HCT116 (cell line): ENCODE results near the gene ZNF121. TPM values are rescaled to one million over a fixed set of nuclear protein-coding genes. Genes with fewer than 3 reads are reported as not detected.
"Not testable (repeated sequence)": the region's sequence is repeated elsewhere in the genome, so short reads cannot be mapped to it uniquely, and the experiment has no call there.

Experiments
- ATAC-seq: fragments of 200-7000 bp; cut with Tn5 transposase; 2 replicates; pipeline ENCODE4 v1.9.1; 2020; ENCODE audit warnings: mild to moderate bottlenecking, moderate library complexity
- BruUV-seq: library from RNA; stranded (reverse); fragments of 400-500 nt; replicated peaks from 2 replicates; lab custom pipeline; 2021; lab: Mats Ljungman, UMichigan
- CTCF ChIA-PET: fragments of 300-600 bp; sonication (Branson Sonifier 250); formaldehyde crosslinking; loops from one replicate; lab custom pipeline; 2021; ENCODE audit warnings: antibody characterized with exemption; lab: Charles Lee
- POLR2A ChIA-PET: fragments of 300-600, 350-600 bp; sonication (Branson Sonifier 250); formaldehyde crosslinking; loops from one replicate; lab custom pipeline; 2021; ENCODE audit warnings: antibody characterized with exemption; lab: Charles Lee
- RAD21 ChIA-PET, 2 experiments: fragments of 300-600 bp; sonication (Branson Sonifier 250); formaldehyde crosslinking; loops; one replicate each; lab custom pipeline; 2023; ENCODE audit warnings: low total read pairs in 2 of 2; ENCODE audit not compliant: uncharacterized antibody in 2 of 2, unreplicated experiment in 2 of 2, low non-redundant PET in 1 of 2; lab: Charles Lee
- DNase-seq: peaks from one replicate; pipeline ENCODE4 v3.0.0-alpha.2; 2010; ENCODE audit warnings: low read depth, low spot score
- H2AFZ ChIP-seq: fragments of 200-600 bp; shearing (Covaris generic), sonication (generic); 2 replicates; pipeline ENCODE4 v1.6.1; 2017; ENCODE audit warnings: low read depth, mixed run types, mixed read lengths, antibody characterized with exemption, low read length; ENCODE audit not compliant: poor library complexity, severe bottlenecking
- H3K27ac ChIP-seq: 2 replicates; pipeline ENCODE4 v1.5.1; 2012; ENCODE audit warnings: low read depth, low read length
- H3K27me3 ChIP-seq: fragments of 200-600 bp; sonication (generic); 2 replicates; pipeline ENCODE4 v1.6.1; 2016; ENCODE audit warnings: mixed run types, low read length, mixed read lengths; ENCODE audit not compliant: insufficient read depth
- H3K36me3 ChIP-seq, 2 experiments: fragments of 200-500 bp in 1 of 2; fragments of 200-600 bp in 1 of 2; sonication (Bioruptor generic) in 1 of 2; sonication (generic) in 1 of 2; 2 replicates each; pipeline versions ENCODE4 v1.5.1 to v1.6.1; 2014 to 2016; ENCODE audit warnings: low read length in 2 of 2, inconsistent platforms in 1 of 2, mixed read lengths in 1 of 2, mixed run types in 1 of 2; ENCODE audit not compliant: insufficient read depth in 2 of 2, control insufficient read depth in 1 of 2
- H3K4me1 ChIP-seq, 2 experiments: fragments of 200-600 bp in 1 of 2; sonication (generic) in 1 of 2; 2 replicates each; pipeline versions ENCODE4 v1.5.1 to v1.6.1; 2012 to 2017; ENCODE audit warnings: low read length in 2 of 2, inconsistent platforms in 1 of 2, mild to moderate bottlenecking in 1 of 2, mixed read lengths in 1 of 2, mixed run types in 1 of 2, moderate library complexity in 1 of 2; ENCODE audit not compliant: insufficient read depth in 2 of 2, control insufficient read depth in 1 of 2
- H3K4me2 ChIP-seq: fragments of 200-600 bp; sonication (generic); 2 replicates; pipeline ENCODE4 v1.6.1; 2017; ENCODE audit warnings: mixed run types, low read length, mixed read lengths
- H3K4me3 ChIP-seq, 2 experiments: fragments of 200-600 bp in 1 of 2; sonication (generic) in 1 of 2; replicated peaks in 1 of 2; 2 replicates each; pipeline ENCODE4 v1.5.1; 2011 to 2016; ENCODE audit warnings: low read length in 2 of 2, control low read depth in 1 of 2, low read depth in 1 of 2, mild to moderate bottlenecking in 1 of 2, mixed read lengths in 1 of 2, mixed run types in 1 of 2
- H3K79me2 ChIP-seq: fragments of 200-600 bp; sonication (generic); 2 replicates; pipeline ENCODE4 v1.6.1; 2017; ENCODE audit warnings: mild to moderate bottlenecking, mixed run types, low read length, moderate library complexity, mixed read lengths; ENCODE audit not compliant: insufficient read depth
- H3K9ac ChIP-seq: fragments of 200-600 bp; sonication (generic); 2 replicates; pipeline ENCODE4 v1.6.1; 2016; ENCODE audit warnings: low read length, mixed read lengths
- H3K9me2 ChIP-seq: fragments of 200-600 bp; sonication (generic), shearing (Covaris generic); 2 replicates; pipeline ENCODE4 v1.6.1; 2017; ENCODE audit warnings: mixed run types, mild to moderate bottlenecking, moderate library complexity; ENCODE audit not compliant: insufficient read depth
- H3K9me3 ChIP-seq, 2 experiments: fragments of 200-500 bp in 1 of 2; fragments of 200-600 bp in 1 of 2; sonication (Bioruptor generic) in 1 of 2; sonication (generic) in 1 of 2; 2 replicates each; pipeline ENCODE4 v1.6.1; 2014 to 2017; ENCODE audit warnings: low read length in 2 of 2, mixed read lengths in 2 of 2, inconsistent platforms in 1 of 2, low read depth in 1 of 2, mild to moderate bottlenecking in 1 of 2, mixed run types in 1 of 2, moderate library complexity in 1 of 2; ENCODE audit not compliant: control insufficient read depth in 1 of 2, insufficient read depth in 1 of 2
- H4K20me1 ChIP-seq: fragments of 200-600 bp; sonication (generic), shearing (Covaris generic); 2 replicates; pipeline ENCODE4 v1.6.1; 2017; ENCODE audit warnings: mixed run types, mild to moderate bottlenecking, moderate library complexity; ENCODE audit not compliant: insufficient read depth
- CBX3 ChIP-seq: IDR thresholded peaks from 2 replicates; pipeline ENCODE4 v1.6.1; 2012; ENCODE audit warnings: low read depth
- CEBPB ChIP-seq: IDR thresholded peaks from 2 replicates; pipeline ENCODE4 v1.6.1; 2012; ENCODE audit warnings: low read depth
- EZH2phosphoT487 ChIP-seq: fragments of 200-600 bp; IDR thresholded peaks from 2 replicates; pipeline ENCODE4 v1.6.1; 2018; ENCODE audit warnings: antibody characterized with exemption, borderline replicate concordance
- JUND ChIP-seq: IDR thresholded peaks from 2 replicates; pipeline ENCODE4 v1.6.1; 2012
- POLR2A ChIP-seq: IDR thresholded peaks from 2 replicates; pipeline ENCODE4 v1.7.0; 2011; ENCODE audit warnings: borderline replicate concordance; ENCODE audit not compliant: insufficient read depth, insufficient read length; ENCODE audit errors: extremely low read depth
- SIN3A ChIP-seq: IDR thresholded peaks from 2 replicates; pipeline ENCODE4 v1.6.1; 2012; ENCODE audit warnings: low read depth
- TCF7L2 ChIP-seq: IDR thresholded peaks from 2 replicates; pipeline ENCODE4 v1.7.0; 2011; ENCODE audit warnings: borderline replicate concordance, inconsistent platforms; ENCODE audit not compliant: insufficient read depth, insufficient read length; ENCODE audit errors: extremely low read depth
- ZNF274 ChIP-seq: fragments of 200-500 bp; sonication (Bioruptor generic); IDR thresholded peaks from 2 replicates; pipeline ENCODE4 v1.6.1; 2014; ENCODE audit warnings: mild to moderate bottlenecking, low read depth, low read length, inconsistent platforms
- intact Hi-C: fragments of 100-400 bp; cut with micrococcal nuclease; formaldehyde crosslinking; loops from 2 replicates; pipeline ENCODE4 v1.10.0; 2022
- total RNA-seq: library from RNA; stranded (reverse); gene quantifications from one replicate; pipeline ENCODE4 v1.2.1, GENCODE V29; 2021; ENCODE audit not compliant: unreplicated experiment
- TF ChIP-seq, protein P1 (sequence below): IDR thresholded peaks from 2 replicates; pipeline ENCODE4 v1.6.1; 2012
- TF ChIP-seq, protein P2 (sequence below): IDR thresholded peaks from 2 replicates; pipeline ENCODE4 v1.6.1; 2012; ENCODE audit warnings: low read depth
- TF ChIP-seq, protein P3 (sequence below): IDR thresholded peaks from 2 replicates; pipeline ENCODE4 v1.6.1; 2011; ENCODE audit warnings: mild to moderate bottlenecking, low read length, moderate library complexity; ENCODE audit not compliant: insufficient replicate concordance; ENCODE audit errors: extremely low read depth

ZNF121 gene
- total RNA-seq, 1 experiment from 2014 or later = 80.9 TPM

GRCh38 chr19:9547870-9548269, 36.4 kb downstream of the ZNF121 start:
- no peak overlapping the region for H3K27ac ChIP-seq
- H3K27me3 ChIP-seq = no peaks in the 10 kb centered on the region
- intact Hi-C loops = no loop called here
- H4K20me1 ChIP-seq = no peaks in the 10 kb centered on the region
- H3K9ac ChIP-seq = no peak overlapping the region
- ATAC-seq (no peak), DNase-seq (no peak)
- no TSS peak for BruUV-seq
- H3K36me3 ChIP-seq = no peaks in the 10 kb centered on the region
- no peak for TF ChIP-seq TCF7L2
- TF ChIP-seq, protein P1, sequence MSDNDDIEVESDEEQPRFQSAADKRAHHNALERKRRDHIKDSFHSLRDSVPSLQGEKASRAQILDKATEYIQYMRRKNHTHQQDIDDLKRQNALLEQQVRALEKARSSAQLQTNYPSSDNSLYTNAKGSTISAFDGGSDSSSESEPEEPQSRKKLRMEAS = no peak
- no peak for TF ChIP-seq ZNF274
- TF ChIP-seq CBX3 = no peak
- TF ChIP-seq POLR2A = no peak
- TF ChIP-seq JUND = no peak
- no peak for TF ChIP-seq SIN3A
- TF ChIP-seq EZH2phosphoT487 = no peak
- TF ChIP-seq, protein P2, sequence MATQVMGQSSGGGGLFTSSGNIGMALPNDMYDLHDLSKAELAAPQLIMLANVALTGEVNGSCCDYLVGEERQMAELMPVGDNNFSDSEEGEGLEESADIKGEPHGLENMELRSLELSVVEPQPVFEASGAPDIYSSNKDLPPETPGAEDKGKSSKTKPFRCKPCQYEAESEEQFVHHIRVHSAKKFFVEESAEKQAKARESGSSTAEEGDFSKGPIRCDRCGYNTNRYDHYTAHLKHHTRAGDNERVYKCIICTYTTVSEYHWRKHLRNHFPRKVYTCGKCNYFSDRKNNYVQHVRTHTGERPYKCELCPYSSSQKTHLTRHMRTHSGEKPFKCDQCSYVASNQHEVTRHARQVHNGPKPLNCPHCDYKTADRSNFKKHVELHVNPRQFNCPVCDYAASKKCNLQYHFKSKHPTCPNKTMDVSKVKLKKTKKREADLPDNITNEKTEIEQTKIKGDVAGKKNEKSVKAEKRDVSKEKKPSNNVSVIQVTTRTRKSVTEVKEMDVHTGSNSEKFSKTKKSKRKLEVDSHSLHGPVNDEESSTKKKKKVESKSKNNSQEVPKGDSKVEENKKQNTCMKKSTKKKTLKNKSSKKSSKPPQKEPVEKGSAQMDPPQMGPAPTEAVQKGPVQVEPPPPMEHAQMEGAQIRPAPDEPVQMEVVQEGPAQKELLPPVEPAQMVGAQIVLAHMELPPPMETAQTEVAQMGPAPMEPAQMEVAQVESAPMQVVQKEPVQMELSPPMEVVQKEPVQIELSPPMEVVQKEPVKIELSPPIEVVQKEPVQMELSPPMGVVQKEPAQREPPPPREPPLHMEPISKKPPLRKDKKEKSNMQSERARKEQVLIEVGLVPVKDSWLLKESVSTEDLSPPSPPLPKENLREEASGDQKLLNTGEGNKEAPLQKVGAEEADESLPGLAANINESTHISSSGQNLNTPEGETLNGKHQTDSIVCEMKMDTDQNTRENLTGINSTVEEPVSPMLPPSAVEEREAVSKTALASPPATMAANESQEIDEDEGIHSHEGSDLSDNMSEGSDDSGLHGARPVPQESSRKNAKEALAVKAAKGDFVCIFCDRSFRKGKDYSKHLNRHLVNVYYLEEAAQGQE = no peak
- TF ChIP-seq CEBPB = no peak
- TF ChIP-seq, protein P3, sequence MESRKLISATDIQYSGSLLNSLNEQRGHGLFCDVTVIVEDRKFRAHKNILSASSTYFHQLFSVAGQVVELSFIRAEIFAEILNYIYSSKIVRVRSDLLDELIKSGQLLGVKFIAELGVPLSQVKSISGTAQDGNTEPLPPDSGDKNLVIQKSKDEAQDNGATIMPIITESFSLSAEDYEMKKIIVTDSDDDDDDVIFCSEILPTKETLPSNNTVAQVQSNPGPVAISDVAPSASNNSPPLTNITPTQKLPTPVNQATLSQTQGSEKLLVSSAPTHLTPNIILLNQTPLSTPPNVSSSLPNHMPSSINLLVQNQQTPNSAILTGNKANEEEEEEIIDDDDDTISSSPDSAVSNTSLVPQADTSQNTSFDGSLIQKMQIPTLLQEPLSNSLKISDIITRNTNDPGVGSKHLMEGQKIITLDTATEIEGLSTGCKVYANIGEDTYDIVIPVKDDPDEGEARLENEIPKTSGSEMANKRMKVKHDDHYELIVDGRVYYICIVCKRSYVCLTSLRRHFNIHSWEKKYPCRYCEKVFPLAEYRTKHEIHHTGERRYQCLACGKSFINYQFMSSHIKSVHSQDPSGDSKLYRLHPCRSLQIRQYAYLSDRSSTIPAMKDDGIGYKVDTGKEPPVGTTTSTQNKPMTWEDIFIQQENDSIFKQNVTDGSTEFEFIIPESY = no peak
- no peaks in the 10 kb centered on the region for H3K4me1 ChIP-seq
- RAD21 ChIA-PET = no interaction called here
- no peaks in the 10 kb centered on the region for H3K79me2 ChIP-seq
- H3K9me2 ChIP-seq = no peaks in the 10 kb centered on the region
- POLR2A ChIA-PET = no interaction called here
- H3K4me3 ChIP-seq = no peak overlapping the region
- no peak overlapping the region for H2AFZ ChIP-seq
- H3K9me3 ChIP-seq = peaks cover 5 to 9% of the 10 kb centered on the region in 2 experiments; a peak in 2 of 4 replicates
- no peak overlapping the region for H3K4me2 ChIP-seq
- CTCF ChIA-PET = no interaction called here

DNA sequence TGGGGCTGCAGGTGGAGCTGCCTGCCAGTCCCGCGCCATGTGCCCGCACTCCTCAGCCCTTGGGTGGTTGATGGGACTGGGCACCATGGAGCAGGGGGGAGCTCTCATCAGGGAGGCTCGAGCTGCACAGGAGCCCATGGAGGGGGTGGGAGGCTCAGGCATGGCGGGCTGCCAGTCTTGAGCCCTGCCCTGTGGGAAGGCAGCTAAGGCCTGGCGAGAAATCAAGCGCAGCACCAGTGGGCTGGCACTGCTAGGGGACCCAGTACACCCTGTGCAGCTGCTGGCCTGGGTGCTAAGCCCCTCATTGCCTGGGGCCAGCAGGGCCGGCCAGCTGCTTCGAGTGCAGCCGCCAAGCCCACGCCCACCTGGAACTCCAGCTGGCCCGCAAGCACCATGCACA, 43.0 kb downstream of the ZNF121 start:
- H3K36me3 ChIP-seq, intact Hi-C loops, H2AFZ ChIP-seq, H3K4me2 ChIP-seq, H3K9me3 ChIP-seq, H3K4me3 ChIP-seq, ATAC-seq, RAD21 ChIA-PET, CTCF ChIA-PET, H3K9ac ChIP-seq, POLR2A ChIA-PET, H3K27ac ChIP-seq, BruUV-seq, H3K4me1 ChIP-seq, H4K20me1 ChIP-seq, DNase-seq, H3K9me2 ChIP-seq, H3K27me3 ChIP-seq, H3K79me2 ChIP-seq: not testable (repeated sequence)
